A673 (cell line): ENCODE results near the gene RGS7.

Source experiments
- EZH2 ChIP-seq: fragments of 200-600 bp; sonication (generic); IDR thresholded peaks from 2 replicates; pipeline ENCODE4 v1.6.1; 2017; ENCODE audit warnings: borderline replicate concordance, low read depth, mild to moderate bottlenecking, mixed read lengths, antibody characterized with exemption, low read length; ENCODE audit not compliant: poor library complexity, severe bottlenecking
- TF ChIP-seq, protein P1 (sequence below): fragments of 300-800, 200-600 bp; sonication (generic); conservative IDR thresholded peaks from 2 replicates; pipeline ENCODE4 v1.5.1; 2017; ENCODE audit warnings: low read depth, mild to moderate bottlenecking, antibody characterized with exemption, low read length, moderate library complexity, mixed read lengths

DNA sequence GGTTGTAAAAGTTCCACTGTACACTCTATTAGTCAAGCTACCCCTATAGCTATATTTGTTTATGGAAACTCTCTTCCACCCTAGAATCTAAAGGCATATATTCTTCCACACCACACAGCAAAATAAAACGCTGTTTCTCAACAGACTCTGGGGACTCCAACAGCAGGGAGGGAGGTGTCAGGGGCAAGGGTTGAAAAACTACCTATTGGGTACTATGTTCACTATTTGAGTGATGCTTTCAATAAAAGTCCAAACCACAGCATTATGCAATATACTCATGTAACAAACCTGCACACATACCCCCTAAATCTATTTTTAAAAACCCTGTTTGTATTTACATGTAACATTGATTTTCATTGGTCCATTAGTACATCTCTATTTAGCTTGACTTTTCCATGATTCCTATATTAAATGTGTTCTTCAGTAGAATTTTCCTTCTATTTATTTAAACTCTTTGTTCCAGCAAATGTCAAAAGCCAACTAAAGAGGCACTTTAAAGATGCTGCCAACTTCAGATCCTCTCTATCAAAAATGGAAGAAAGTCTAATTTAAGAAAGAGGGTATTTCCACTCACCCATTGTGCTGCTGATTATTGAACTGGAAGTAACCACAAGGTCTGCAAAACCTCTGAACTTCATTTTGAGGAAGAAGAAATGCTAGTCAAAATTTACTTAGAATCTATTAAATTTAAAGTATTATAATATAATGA is 26.2 kb downstream of the RGS7 start:
- TF ChIP-seq, protein P1, sequence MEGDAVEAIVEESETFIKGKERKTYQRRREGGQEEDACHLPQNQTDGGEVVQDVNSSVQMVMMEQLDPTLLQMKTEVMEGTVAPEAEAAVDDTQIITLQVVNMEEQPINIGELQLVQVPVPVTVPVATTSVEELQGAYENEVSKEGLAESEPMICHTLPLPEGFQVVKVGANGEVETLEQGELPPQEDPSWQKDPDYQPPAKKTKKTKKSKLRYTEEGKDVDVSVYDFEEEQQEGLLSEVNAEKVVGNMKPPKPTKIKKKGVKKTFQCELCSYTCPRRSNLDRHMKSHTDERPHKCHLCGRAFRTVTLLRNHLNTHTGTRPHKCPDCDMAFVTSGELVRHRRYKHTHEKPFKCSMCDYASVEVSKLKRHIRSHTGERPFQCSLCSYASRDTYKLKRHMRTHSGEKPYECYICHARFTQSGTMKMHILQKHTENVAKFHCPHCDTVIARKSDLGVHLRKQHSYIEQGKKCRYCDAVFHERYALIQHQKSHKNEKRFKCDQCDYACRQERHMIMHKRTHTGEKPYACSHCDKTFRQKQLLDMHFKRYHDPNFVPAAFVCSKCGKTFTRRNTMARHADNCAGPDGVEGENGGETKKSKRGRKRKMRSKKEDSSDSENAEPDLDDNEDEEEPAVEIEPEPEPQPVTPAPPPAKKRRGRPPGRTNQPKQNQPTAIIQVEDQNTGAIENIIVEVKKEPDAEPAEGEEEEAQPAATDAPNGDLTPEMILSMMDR: no peak
- no peak for TF ChIP-seq EZH2
